HepG2 (cell line): Measurements from ENCODE around the gene PDLIM7. TPM values are rescaled to one million over a fixed set of nuclear protein-coding genes. Genes with fewer than 3 reads are reported as not detected.
A peak's percentile ranks its signal among the peaks of the same experiment; 100 is the strongest.

ENCODE experiments used
- CC2D1A ChIP-seq: sonication (generic); formaldehyde crosslinking; IDR thresholded peaks from 2 replicates; pipeline ENCODE4 v1.8.1; 2023; ENCODE audit warnings: mild to moderate bottlenecking, missing genetic modification reagents
- ISL2 ChIP-seq: sonication (generic); formaldehyde crosslinking; IDR thresholded peaks from 2 replicates; pipeline ENCODE4 v1.5.0; 2020; ENCODE audit warnings: missing genetic modification reagents
- KLF15 ChIP-seq: sonication (generic); formaldehyde crosslinking; IDR thresholded peaks from 2 replicates; pipeline ENCODE4 v1.8.1; 2023; ENCODE audit warnings: borderline replicate concordance, mild to moderate bottlenecking, inconsistent platforms, missing genetic modification reagents, mixed read lengths
- KLF6 ChIP-seq: IDR thresholded peaks from 2 replicates; pipeline ENCODE4 v1.8.0; 2016; ENCODE audit warnings: missing biosample characterization, missing genetic modification reagents
- KLF9 ChIP-seq: IDR thresholded peaks from 2 replicates; pipeline ENCODE4 v1.6.1; 2016; ENCODE audit warnings: low read depth
- MAFK ChIP-seq, 2 experiments: IDR thresholded peaks in 1 of 2; conservative IDR thresholded peaks in 1 of 2; 2 replicates each; pipeline ENCODE4 v1.6.1; 2011; ENCODE audit warnings: improper control_type of control experiment in 2 of 2, low read length in 2 of 2
- RNF2 ChIP-seq: fragments of 450-650 bp; conservative IDR thresholded peaks from 2 replicates; pipeline ENCODE4 v1.6.1; 2016; ENCODE audit warnings: low read depth
- SUZ12 ChIP-seq: fragments of 150-350 bp; IDR thresholded peaks from 2 replicates; pipeline ENCODE4 v1.6.1; 2014; ENCODE audit warnings: low read depth, low read length
- ZNF205 ChIP-seq: IDR thresholded peaks from 2 replicates; pipeline ENCODE4 v1.6.1; 2018; ENCODE audit warnings: missing biosample characterization, missing genetic modification reagents
- ZNF776 ChIP-seq: sonication (generic); formaldehyde crosslinking; IDR thresholded peaks from 2 replicates; pipeline ENCODE4 v1.4.0; 2020; ENCODE audit warnings: mild to moderate bottlenecking, missing genetic modification reagents
- polyA plus RNA-seq, 8 experiments: library from polyadenylated mRNA; depleted of rRNA in 3 of 8; stranded (reverse) in 7 of 8; unstranded in 1 of 8; fragments of >200 nt; fragmentation: Illumina TruSeq in 4 of 8; extraction: Trizol in 4 of 8; gene quantifications; 2 replicates each; pipeline versions ENCODE4 v1.2.1 to v1.2.3, GENCODE V29; 2011 to 2016; ENCODE audit warnings: low read depth in 4 of 8, missing spikeins in 1 of 8, mixed read lengths in 1 of 8; ENCODE audit not compliant: insufficient read depth in 1 of 8
- total RNA-seq, 5 experiments: library from RNA; depleted of rRNA; stranded (reverse); fragments of >200 nt; fragmentation: Illumina TruSeq; extraction: Trizol; gene quantifications; 2 replicates each; pipeline ENCODE4 v1.2.3, GENCODE V29; 2016; ENCODE audit warnings: low read depth in 1 of 5
- TF ChIP-seq, protein P1 (sequence below): sonication (generic); formaldehyde crosslinking; IDR thresholded peaks from 2 replicates; pipeline ENCODE4 v1.8.0; 2022; ENCODE audit warnings: mild to moderate bottlenecking, missing genetic modification reagents; ENCODE audit not compliant: insufficient replicate concordance
- TF ChIP-seq, protein P2 (sequence below): sonication (generic); formaldehyde crosslinking; IDR thresholded peaks from 2 replicates; pipeline ENCODE4 v1.4.0; 2020; ENCODE audit warnings: missing genetic modification reagents, borderline replicate concordance
- TF ChIP-seq, protein P3 (sequence below): sonication (generic); formaldehyde crosslinking; conservative IDR thresholded peaks from 2 replicates; pipeline ENCODE4 v1.8.0; 2022; ENCODE audit warnings: mild to moderate bottlenecking, moderate library complexity, missing genetic modification reagents
- TF ChIP-seq, protein P4 (sequence below), 2 experiments: sonication (generic) in 1 of 2; formaldehyde crosslinking in 1 of 2; IDR thresholded peaks; 2 replicates each; pipeline versions ENCODE4 v1.4.0 to v1.6.1; 2016 to 2020; ENCODE audit warnings: borderline replicate concordance in 1 of 2, low read depth in 1 of 2, mild to moderate bottlenecking in 1 of 2, missing genetic modification reagents in 1 of 2

Gene PDLIM7
- total and polyA plus RNA-seq, 2 of the 13 experiments (the other 11 are each of a cell fraction or from before 2014, with no cell fraction given), result 21.1 to 31.3 TPM

DNA sequence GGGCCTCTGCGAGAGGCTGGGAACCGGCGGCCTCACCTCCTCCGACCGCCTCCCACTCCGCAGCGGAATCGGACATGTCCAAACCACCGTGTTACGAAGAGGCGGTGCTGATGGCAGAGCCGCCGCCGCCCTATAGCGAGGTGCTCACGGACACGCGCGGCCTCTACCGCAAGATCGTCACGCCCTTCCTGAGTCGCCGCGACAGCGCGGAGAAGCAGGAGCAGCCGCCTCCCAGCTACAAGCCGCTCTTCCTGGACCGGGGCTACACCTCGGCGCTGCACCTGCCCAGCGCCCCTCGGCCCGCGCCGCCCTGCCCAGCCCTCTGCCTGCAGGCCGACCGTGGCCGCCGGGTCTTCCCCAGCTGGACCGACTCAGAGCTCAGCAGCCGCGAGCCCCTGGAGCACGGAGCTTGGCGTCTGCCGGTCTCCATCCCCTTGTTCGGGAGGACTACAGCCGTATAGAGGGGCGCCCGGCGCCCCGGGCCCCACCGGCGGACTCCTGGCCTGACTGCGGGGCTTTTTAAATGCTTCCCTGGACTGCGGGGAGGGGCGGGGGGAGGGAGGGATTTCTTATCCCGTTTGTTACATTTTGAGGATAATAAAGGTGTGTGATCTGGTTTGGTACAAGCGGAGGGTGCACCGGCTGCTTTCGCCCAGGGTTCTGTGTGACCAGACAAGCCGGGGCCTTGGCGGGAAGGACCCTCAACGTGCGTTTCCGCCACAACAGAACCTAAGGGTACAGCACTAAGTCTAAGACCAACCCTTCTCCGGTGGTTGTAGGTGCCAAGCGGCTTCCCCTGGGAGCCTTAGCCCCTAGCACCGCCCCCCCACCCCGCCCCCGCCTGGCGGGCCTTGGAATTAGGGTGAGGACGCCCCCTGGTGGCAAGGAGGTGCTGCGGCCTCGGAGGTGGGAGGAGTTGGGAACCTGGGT, 41.5 kb downstream of the PDLIM7 start (continued):
- 0 out of 2 replicates have a peak, but pooled peaks have one; percentile 17 for TF ChIP-seq CC2D1A (CRISPR knock-in tag)
- TF ChIP-seq KLF9 (CRISPR knock-in tag), result peak; percentile 79; the same call in 1 of the 2 replicates
- no peak for TF ChIP-seq SUZ12
- TF ChIP-seq ZNF205 (CRISPR knock-in tag), result no peak
- TF ChIP-seq, protein P1, sequence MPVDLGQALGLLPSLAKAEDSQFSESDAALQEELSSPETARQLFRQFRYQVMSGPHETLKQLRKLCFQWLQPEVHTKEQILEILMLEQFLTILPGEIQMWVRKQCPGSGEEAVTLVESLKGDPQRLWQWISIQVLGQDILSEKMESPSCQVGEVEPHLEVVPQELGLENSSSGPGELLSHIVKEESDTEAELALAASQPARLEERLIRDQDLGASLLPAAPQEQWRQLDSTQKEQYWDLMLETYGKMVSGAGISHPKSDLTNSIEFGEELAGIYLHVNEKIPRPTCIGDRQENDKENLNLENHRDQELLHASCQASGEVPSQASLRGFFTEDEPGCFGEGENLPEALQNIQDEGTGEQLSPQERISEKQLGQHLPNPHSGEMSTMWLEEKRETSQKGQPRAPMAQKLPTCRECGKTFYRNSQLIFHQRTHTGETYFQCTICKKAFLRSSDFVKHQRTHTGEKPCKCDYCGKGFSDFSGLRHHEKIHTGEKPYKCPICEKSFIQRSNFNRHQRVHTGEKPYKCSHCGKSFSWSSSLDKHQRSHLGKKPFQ (CRISPR knock-in tag), result no peak
- peak; percentile 25 for TF ChIP-seq ZNF776 (CRISPR knock-in tag)
- no peak for TF ChIP-seq KLF6 (CRISPR knock-in tag)
- TF ChIP-seq, protein P2, sequence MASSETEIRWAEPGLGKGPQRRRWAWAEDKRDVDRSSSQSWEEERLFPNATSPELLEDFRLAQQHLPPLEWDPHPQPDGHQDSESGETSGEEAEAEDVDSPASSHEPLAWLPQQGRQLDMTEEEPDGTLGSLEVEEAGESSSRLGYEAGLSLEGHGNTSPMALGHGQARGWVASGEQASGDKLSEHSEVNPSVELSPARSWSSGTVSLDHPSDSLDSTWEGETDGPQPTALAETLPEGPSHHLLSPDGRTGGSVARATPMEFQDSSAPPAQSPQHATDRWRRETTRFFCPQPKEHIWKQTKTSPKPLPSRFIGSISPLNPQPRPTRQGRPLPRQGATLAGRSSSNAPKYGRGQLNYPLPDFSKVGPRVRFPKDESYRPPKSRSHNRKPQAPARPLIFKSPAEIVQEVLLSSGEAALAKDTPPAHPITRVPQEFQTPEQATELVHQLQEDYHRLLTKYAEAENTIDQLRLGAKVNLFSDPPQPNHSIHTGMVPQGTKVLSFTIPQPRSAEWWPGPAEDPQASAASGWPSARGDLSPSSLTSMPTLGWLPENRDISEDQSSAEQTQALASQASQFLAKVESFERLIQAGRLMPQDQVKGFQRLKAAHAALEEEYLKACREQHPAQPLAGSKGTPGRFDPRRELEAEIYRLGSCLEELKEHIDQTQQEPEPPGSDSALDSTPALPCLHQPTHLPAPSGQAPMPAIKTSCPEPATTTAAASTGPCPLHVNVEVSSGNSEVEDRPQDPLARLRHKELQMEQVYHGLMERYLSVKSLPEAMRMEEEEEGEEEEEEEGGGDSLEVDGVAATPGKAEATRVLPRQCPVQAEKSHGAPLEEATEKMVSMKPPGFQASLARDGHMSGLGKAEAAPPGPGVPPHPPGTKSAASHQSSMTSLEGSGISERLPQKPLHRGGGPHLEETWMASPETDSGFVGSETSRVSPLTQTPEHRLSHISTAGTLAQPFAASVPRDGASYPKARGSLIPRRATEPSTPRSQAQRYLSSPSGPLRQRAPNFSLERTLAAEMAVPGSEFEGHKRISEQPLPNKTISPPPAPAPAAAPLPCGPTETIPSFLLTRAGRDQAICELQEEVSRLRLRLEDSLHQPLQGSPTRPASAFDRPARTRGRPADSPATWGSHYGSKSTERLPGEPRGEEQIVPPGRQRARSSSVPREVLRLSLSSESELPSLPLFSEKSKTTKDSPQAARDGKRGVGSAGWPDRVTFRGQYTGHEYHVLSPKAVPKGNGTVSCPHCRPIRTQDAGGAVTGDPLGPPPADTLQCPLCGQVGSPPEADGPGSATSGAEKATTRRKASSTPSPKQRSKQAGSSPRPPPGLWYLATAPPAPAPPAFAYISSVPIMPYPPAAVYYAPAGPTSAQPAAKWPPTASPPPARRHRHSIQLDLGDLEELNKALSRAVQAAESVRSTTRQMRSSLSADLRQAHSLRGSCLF, result no peak
- no peak for TF ChIP-seq KLF15 (CRISPR knock-in tag)
- TF ChIP-seq, protein P3, sequence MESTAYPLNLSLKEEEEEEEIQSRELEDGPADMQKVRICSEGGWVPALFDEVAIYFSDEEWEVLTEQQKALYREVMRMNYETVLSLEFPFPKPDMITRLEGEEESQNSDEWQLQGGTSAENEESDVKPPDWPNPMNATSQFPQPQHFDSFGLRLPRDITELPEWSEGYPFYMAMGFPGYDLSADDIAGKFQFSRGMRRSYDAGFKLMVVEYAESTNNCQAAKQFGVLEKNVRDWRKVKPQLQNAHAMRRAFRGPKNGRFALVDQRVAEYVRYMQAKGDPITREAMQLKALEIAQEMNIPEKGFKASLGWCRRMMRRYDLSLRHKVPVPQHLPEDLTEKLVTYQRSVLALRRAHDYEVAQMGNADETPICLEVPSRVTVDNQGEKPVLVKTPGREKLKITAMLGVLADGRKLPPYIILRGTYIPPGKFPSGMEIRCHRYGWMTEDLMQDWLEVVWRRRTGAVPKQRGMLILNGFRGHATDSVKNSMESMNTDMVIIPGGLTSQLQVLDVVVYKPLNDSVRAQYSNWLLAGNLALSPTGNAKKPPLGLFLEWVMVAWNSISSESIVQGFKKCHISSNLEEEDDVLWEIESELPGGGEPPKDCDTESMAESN (CRISPR knock-in tag), result peak; percentile 21; the same call in 1 of the 2 replicates
- 0 out of 2 replicates have a peak, but pooled peaks have one; percentile 7 for TF ChIP-seq ISL2 (CRISPR knock-in tag)
- no peak for TF ChIP-seq RNF2
- TF ChIP-seq, protein P4, sequence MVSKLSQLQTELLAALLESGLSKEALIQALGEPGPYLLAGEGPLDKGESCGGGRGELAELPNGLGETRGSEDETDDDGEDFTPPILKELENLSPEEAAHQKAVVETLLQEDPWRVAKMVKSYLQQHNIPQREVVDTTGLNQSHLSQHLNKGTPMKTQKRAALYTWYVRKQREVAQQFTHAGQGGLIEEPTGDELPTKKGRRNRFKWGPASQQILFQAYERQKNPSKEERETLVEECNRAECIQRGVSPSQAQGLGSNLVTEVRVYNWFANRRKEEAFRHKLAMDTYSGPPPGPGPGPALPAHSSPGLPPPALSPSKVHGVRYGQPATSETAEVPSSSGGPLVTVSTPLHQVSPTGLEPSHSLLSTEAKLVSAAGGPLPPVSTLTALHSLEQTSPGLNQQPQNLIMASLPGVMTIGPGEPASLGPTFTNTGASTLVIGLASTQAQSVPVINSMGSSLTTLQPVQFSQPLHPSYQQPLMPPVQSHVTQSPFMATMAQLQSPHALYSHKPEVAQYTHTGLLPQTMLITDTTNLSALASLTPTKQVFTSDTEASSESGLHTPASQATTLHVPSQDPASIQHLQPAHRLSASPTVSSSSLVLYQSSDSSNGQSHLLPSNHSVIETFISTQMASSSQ (IDR thresholded peaks at IDR 0.05; ENCODE audit: low read depth), result no peak
- TF ChIP-seq, protein P4 (CRISPR knock-in tag; IDR thresholded peaks at IDR 0.05; ENCODE audit: borderline replicate concordance), result 0 out of 2 replicates have a peak, but pooled peaks have one; percentile 1
- no peak for TF ChIP-seq MAFK (conservative IDR thresholded peaks at IDR 0.05 in 1 of 2, IDR thresholded peaks at IDR 0.05 in 1 of 2; ENCODE audit: low read length in 2 of 2)
